NCI-H1105 (cell line): ENCODE results near the gene PPP6C.
"Not testable (repeated sequence)": the region's sequence is repeated elsewhere in the genome, so short reads cannot be mapped to it uniquely, and the experiment has no call there.

ENCODE experiments used
- DNase-seq: peaks from one replicate; lab custom pipeline; 2025; lab: John Stamatoyannopoulos, UW

Gene PPP6C

DNA sequence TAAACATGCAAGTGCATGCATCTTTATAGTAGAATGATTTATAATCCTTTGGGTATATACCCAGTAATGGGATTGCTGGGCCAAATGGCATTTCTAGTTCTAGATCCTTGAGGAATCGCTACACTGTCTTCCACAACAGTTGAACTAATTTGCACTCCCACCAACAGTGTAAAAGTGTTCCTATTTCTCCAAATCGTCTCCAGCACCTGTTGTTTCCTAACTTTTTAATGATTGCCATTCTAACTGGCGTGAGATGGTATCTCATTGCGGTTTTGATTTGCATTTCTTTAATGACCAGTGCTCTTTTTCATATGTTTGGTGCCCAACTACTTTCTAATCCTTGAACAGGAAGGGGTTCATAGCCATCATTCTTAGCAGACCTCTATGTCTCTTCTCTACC is 7.8 kb downstream of the PPP6C start:
- DNase-seq, result not testable (repeated sequence)

DNA sequence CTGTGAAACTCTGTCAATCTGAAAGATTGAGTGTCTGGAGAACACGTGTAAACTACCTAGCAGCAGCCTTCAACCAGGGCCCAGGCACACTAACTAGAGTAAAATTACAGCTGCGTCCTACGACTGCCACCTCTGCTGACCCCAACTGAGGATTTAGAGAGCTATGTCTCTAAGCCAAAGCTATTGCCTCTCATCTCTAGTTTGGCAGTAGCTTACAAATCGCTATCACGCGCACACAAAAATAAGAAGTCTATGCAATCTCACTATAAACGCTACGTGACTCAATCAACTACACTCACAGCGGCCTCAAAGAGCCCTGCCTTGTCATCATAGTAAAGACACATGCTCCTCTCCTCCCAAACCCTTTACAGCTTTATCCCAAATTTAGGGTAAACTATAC is 8.7 kb downstream of the PPP6C start:
- DNase-seq, result no peak

DNA sequence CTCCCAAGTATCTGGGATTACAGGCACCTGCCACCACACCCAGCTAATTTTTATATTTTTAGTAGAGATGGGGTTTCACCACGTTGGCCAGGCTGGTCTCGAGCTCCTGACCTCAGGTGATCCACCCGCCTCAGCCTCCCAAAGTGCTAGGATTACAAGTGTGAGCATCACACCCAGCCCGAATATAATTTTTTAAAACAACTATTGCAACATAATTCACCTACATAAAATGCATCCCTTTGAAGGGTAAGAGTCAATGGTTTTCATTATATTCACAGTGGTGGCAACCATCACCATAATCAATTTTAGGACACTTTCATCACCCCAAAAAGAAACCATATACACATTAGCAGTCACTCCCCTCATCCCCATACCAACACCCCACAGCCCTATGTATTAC is 9.8 kb downstream of the PPP6C start:
- DNase-seq, result not testable (repeated sequence)

DNA sequence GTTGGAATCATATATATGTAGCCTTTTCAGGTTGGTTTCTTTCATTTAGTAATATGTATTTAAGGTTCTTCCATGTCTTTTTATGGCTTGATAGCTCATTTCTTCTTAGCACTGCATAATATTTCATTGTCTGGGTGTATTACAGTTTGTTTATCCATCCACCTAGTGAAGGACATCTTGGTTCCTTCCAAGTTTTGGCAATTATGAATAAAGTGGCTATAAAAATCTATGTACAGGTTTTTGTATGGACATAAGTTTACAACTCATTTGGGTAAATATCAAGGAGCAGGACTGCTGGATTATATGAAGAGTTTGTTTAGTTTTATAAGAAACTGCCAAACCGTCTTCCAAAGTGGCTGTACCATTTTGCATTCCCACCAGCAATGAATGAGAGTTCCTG is 11.7 kb downstream of the PPP6C start:
- DNase-seq, result no peak

DNA sequence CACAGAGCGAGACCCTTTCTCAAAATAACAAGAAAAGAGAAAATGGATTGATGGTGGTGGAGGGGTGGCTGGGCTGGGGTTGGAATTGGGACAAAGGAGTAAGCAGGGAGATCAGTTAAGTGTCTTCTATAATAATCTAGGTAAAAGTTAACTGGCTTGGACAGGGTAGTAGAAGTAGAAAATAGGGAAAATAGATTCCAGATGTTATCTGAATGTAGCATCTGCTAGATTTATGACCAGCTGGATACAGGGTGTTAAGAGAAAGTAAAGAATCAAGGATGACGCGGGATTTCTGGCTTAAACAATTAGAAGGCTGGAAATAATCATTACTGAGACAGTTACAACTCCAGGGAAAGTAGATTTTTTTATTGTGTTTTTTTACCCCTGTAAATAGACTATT is 13.0 kb downstream of the PPP6C start:
- no peak for DNase-seq

DNA sequence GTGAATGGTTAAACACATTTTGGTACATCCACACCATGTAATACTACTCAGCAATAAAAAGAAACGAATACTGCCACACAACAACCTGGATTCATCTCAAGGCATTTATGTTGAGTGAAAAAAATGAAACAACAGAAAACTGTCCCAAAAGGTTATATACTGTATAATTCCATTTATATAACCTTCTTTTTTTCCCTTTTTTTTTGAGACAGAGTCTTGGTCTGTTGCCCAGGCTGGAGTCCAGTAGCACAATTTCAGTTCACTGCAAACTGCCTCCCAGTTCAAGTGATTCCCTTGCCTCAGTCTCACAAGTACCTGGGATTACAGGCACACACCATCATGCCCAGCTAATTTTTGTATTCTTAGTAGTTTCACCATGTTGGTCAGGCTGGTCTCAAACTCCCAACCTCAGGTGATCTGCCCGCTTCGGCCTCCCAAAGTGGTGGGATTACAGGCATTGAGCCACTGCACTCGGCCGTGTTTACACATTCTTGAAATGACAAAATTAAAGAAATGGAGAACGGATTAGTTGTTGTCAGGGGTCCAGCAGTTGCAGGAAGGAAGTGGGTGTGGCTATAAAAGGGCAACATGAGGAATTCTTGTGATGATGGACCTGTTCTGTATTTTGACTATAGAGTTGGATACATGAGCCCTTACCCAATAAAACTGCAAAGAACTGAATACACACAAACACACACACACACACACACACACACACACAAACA is 17.4 kb downstream of the PPP6C start:
- no peak for DNase-seq

DNA sequence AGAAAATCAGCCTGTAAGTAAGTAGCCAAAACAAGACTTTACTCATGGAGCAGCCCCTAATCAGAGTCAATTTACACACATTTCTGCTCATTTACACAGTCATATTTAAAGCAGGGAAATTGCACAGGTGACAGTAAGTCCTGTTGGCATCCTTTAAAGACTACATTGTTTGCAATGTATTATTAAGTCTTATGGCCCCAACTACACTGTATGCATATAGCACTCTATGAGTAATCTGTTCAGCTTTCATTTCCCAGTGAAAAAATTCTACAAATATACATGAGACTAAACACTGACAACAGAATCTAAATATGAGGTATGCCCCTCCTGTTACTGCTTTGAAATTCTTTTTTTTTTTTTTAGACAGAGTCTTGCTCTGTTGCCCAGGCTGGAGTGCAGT is 19.7 kb downstream of the PPP6C start:
- DNase-seq, result no peak

DNA sequence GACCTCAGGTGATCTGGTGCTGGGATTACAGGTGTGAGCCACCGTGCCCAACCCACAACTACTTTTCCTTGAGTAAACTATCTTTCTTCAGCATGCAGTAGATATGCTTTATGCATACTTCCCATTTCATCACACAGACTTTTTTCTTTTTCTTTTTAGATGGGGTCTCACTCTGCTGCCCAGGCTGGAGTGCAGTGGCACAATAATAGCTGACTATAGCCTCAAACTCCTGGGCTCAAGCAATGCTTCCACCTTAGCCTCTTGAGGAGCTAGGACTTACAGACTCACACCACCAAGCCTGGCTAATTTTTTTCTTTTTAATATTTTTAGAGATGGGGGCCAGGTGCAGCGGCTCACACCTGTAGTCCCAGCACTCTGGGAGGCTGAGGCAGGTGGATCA is 22.8 kb downstream of the PPP6C start:
- no peak for DNase-seq

DNA sequence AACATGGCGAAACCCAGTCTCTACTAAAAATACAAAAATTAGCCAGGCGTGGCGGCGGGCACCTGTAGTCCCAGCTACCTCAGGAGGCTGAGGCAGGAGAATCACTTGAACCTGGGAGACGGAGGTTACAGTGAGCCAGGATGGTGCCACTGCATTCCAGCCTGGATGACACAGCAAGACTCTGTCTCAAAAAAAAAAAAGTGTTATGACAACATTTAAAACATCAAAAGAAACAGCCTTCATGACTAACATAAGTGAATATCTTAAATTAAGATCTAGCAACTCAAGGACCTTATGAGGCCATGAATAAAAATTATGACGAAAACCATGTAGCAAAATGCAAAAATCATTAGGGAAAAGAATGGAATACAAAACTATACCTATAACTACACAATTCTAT is 26.7 kb downstream of the PPP6C start:
- not testable (repeated sequence) for DNase-seq

DNA sequence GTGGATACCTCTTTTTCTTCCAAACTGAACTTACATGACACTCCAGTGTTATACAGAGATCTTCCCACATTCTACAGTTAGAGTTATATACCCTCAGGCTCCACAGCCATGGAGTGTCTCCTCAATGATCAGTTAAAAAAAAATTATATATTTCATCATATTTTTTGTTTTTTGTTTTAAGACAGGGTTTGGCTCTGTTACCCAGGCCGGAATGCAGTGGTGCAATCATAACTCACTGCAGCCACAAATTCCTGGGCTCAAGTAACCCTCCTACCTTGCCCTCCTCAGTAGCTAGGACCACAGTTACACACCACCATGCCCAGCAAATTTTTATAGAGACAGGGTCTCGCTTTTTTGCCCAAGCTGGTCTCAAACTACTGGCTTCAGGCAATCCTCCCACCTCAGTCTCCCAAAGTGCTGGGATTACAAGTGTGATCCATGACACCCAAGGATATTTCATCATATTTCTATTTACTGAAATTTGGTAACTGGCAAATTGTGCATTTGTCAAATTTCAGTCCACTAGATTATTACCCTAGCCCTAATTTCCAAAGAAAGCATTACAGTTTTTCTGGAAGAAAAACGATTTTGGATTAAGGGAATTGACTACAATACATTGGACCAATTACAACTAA is 28.2 kb downstream of the PPP6C start:
- DNase-seq, result no peak

DNA sequence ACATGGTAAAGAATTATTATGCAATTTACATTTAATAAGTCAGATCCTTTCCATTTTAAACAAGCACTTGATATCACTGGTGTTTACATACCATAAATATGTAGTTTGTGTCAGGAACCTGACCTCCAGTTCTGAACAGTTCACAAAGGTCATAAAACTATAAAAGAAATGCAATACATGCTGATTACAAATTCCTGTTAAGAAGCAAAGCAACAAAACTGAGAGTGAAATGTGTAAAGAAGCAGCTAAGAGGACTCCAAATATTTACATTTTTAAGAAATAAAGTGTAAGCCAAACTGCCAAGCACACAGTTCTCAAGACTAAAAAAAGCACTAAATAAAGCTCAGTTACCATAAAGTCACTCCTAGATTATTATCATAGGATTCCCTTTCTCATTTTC is 28.9 kb downstream of the PPP6C start:
- DNase-seq, result no peak

DNA sequence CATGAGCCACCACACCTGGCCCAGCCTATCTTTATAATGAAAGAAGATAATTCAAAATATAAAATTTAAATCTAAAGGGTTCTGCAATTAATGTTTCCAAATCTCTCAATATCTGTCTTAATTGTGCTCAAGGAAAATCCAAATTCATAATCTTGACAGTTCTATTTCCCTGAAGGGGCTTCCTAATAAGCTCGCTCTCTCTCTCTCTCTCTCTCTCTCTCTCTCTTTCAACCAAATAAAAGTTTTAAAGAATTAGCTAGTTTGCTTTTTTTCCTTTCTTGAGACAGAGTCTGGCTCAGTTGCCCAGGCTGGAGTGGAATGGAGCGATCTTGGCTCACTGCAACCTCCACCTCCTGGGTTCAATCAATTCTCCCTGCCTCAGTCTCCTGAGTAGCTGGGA is 33.1 kb downstream of the PPP6C start:
- DNase-seq, result no peak

DNA sequence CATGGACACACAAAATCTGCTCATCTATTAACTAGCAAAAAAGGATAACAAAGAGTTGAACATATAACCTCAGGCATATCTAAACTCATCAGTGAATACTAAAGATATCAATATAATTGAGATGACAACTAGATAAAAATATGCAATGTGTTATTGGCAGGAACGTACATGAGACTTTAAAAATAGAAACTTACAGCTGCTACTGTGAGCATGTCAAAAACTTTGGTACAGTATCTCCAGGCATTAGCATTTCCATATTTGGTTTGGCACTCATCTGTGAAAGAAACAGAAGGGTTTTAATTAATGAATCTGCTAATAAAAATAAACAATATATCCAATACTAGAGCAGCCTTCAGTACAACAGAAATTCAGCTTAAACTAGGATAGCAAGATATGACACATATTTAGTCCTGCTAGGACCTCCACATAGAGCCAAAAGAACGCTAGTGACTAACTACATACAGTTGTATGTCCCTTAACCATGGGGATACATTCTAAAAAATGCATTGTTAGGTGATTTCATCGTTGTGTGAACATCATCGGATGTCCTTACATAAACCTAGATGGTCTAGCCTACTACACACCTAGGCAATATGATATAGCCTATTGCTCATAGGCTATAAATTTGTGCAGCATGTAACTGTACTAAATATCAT is 35.8 kb downstream of the PPP6C start:
- no peak for DNase-seq

DNA sequence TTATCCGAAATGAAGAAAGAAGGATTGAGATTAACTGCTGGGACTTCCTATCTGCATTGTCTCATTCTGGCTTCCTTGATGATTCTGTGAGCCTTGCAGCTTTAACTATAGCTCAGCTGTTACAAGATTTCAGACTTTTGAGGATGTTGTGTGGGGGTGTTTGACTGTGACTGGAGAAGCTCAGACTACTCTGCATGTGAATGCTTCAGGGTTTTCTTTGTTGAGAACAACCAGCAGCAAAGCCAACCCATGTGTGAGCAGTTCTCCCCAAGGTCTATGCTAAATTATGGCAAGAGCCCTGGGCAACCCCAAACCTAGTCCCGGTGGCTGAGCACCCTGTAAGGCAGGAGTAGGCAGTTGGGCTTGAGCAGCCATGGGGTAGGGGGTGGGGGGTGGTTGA is 37.9 kb downstream of the PPP6C start:
- DNase-seq, result no peak

DNA sequence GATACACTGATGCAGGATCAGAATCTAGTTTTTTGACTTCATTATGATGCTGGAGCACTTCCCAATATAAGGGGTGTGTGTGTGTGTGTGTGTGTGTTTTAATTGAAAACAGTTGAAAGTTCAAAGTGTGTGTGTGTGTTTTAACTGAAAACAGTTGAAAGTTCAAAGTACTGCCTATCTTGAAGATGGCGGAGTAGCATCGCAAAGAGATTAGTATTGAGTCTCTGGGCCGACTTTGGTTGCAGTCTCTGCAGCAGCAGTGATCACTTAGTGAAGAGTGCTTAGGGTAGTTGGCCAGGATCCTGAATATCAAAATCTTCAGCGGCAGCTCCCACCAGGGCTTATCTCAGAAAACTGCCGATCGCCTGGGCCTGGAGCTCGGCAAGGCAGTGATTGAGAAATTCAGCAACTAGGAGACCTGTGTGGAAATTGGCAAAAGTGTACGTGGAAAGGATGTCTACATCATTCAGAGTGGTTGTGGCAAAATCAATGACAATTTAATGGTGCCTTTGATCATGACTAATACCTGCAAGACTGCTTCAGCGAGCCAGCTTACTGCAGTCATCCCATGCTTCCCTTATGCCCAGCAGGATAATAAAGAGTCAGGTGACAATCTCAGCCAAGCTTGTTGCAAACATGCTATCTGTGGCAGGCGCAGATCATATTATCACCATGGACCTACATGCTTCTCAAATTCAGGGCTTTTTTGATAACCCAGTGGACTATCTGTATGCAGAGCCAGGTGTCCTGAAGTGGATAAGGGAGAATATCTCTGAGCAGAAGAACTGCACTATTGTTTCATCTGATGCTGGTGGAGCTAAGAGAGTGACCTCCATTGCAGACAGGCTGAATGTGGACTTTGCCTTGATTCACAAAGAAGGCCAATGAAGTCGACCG is 39.0 kb downstream of the PPP6C start:
- no peak for DNase-seq

DNA sequence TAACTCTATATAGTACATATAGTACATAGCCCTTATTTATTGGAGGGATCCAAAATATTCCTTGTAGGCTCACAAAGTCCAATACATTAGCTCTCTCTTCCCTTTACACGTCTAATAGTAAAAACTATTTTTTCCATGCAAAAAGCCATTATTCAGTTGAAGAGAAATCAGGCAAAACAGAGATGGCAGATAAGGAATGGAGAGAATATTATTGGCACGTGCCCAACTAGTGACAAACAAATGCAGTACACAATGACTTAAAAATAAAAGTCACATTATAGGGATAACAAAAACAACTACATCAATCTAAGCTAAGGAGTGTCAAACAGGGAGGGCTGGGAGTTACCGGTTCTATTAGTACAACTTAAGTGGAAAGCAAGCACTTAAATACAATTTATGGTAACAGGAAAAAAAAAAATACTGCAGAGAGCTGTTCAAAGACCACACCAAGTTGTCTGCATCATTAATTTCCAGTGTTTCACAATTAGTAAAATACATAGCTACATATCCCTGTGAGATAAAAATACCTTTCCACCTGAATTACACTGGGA is 42.1 kb downstream of the PPP6C start:
- no peak for DNase-seq

DNA sequence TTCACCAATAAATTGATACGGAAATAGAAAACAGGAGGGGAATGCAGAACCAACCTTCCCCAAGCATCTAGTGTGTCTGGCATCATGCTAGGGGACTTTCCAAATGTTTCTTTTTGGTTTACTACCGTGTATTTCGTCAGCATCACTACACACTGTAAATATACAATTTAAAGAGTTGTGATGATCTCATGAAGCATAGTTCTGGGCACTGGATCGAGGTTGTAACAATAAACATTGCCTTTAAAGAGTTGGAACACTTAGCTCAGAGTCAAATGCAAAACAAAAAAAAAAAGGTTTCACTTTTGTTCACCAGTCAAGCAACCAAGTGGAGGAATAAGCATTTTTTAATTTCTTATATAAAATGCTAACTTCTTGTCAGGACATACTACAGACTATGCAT is 43.4 kb downstream of the PPP6C start:
- no peak for DNase-seq

DNA sequence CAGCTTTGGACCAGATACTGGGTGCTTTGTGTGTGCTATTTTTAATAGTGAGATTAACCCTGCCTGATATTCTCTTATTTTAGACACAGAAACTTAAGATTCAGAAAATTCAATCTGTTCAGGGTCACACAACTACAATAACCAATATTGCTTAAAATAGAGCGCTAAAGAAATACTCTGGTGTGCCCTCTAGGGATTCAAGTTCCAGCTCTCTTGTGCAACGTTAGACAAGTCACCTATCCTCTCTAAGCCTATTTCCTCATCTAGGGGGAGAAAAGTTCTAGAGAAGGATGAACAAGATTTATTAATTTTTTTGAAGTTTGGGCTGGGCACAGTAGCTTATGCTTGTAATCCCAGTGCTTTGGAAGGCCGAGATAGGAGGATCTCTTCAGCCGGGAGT is 44.2 kb downstream of the PPP6C start:
- DNase-seq, result no peak

DNA sequence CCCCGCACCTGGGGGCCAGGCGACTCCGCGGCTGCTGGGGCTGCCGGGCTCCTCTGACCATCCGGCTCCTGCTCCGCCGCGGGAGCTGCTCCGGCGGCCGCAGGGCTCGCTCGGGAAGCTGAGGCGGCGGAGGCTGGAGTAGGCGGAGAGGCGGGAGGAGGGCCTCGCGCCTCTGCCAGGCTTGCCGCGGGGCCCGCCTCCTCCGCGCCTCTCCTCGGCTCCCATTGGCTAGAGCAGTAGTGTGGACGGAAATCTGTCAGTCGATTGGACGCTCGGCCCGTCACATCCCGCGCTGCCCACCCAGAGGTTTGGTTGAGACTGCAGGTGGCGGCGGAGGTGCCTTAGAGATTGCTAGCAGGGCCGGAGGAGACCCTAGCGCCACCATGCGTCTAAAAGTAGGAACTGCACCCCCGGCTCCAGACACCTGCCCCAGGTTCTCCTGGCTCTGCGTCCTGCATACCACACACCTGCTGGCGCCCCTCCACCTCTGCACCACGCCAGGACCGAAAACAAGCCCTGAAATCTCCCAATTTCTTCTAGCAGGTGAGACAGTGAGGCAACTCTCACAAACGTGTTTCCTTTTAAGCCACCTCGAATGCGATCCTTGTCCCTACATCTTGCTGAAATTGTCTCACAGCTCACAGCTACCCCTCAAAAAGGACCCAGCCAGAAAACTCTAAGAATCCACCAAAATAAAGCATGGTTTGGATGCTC is 46.1 kb downstream of the PPP6C start, which contains the start of gene SCAI:
TSS of gene SCAI (minus strand) at position 152 of the 714 bp plus-strand sequence. CDS start at position 61, 91 bp downstream.
- peak; percentile 97 for DNase-seq

DNA sequence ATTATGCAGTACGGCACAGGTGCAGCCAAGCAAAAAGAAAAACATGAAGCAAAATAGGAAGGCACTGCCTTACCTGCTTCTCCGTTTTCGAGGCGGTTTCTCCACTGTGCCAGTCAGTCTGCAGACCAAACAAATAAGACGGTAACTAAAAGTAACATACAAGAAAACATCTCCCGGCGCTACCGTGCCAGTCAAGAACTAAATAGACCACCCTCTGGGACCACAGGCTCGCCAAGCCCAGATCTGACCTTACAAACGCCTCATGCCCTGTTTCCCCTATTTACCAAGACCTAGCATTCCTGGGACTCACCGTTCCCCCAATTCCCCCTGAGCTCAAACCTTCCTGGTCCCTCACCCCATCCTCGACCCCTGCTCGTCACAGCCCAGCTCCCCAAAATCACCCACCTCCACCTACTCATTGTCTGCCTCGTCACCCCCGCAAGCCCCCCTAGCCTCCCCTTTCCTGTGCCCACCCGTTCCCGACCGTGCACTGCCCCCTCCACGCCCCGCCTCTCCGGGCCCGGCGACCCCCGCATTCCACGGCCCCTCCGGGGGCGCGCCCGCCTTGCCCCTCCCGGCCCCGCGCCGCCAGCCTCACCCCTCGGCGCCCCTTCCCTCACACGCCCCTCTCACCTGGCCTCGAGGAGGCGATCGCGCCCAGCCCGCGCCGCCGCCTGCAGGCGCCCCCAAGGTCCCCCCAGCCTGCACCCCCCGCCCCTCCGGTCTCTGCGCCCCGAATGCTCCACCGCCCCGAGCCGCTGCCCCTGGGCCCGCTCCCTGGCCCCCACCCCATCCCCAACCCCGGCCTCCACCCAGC is 46.8 kb downstream of the PPP6C start:
- DNase-seq, result peak; percentile 2
